GM12873 (cell line): Measurements from ENCODE around the gene CREBZF.

ENCODE experiments used
- TF ChIP-seq, protein P1 (sequence below): IDR thresholded peaks from 2 replicates; pipeline ENCODE4 v1.5.1; 2012; ENCODE audit warnings: low read depth, mild to moderate bottlenecking, moderate library complexity, low read length, control low read depth; ENCODE audit not compliant: insufficient read depth; ENCODE audit errors: missing control alignments

The CREBZF gene

DNA sequence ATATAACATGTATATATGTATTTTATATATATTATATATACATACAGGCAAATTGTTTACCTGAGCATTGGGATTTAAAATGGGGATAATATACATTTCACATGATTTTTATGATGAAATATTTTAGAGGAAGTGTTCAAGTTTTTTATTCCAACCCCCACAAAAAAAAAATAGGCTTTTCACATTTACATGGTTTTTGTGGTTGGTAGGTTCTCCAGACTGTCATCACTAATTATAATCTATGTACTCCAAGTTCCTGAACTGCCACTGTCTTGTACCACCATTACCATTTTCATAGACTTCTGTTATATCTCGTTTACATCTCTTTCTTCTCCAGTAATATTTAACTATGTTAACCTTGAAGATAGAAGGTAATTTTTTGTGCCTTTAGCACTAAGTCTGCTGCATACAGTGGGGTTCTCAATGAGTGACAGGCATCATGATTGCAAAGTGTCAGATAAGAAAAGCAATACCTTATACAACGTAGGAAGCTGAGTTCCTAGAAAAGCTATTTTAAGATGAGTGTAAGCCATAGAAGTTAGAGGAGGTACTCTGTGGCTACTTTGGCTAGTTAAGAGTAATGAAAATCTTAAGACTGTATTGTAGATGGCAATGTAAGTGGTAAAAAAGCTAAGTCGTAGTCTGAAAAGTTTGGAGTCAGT, 12.0 kb downstream of the CREBZF start:
- TF ChIP-seq, protein P1, sequence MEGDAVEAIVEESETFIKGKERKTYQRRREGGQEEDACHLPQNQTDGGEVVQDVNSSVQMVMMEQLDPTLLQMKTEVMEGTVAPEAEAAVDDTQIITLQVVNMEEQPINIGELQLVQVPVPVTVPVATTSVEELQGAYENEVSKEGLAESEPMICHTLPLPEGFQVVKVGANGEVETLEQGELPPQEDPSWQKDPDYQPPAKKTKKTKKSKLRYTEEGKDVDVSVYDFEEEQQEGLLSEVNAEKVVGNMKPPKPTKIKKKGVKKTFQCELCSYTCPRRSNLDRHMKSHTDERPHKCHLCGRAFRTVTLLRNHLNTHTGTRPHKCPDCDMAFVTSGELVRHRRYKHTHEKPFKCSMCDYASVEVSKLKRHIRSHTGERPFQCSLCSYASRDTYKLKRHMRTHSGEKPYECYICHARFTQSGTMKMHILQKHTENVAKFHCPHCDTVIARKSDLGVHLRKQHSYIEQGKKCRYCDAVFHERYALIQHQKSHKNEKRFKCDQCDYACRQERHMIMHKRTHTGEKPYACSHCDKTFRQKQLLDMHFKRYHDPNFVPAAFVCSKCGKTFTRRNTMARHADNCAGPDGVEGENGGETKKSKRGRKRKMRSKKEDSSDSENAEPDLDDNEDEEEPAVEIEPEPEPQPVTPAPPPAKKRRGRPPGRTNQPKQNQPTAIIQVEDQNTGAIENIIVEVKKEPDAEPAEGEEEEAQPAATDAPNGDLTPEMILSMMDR = no peak

DNA sequence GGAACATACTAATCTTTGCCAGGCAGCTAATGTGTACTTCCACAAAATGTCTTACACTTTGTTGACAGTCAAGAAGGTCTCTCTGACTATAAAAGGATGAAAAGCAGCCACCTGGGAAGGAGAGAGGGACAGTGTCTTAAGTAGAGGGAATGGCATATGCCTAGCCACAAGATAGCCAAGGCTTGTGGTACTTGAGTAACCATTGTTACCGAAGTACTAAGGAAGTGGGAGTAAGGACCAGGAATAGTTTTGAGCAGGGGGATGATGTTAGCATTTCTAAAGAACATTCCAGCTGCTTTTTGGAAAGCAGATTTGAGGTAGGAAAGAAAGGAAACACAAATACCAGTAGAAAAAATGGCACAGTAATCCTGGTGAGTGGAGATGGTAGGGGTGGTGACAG, 13.8 kb downstream of the CREBZF start:
- TF ChIP-seq, protein P1 = no peak

DNA sequence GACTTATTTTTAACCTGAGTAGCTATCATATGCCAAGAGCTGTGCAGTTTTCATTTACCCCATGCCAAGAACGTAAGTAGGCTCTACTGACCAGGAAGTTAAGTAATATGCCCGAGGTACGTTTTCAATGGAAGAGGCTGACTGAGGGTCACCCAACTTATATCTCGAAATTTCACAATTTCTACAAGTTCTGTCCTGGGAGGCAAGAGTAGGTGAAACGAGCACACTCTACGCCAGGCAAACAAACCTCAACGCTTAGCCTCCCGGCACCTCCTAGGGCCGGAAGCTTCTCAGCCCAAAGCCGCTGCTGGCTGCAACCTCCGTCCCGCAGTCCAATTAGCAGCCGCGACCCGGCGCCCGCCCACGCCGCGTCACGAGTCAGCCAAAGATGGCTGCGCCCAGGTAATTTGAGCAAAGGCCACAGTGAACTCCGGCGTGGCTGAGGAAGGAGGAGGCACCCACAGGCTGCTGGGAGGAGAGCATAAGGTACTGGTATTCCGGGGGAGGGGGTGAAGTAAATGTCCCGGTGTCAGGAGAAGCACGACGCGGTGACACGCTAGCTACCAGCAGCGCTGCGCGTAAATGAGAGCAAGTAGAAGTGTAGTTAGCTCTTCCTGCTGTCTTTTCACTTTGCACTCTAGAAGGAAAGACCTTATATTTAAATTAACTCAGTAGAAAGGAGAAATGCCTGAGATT, 17.2 kb downstream of the CREBZF start, which contains the start of gene TMEM126A:
Gene TMEM126A, plus strand, starts transcription at position 364 of the 696 bp plus-strand sequence. CDS start 2,289 bp downstream, outside the sequence.
- TF ChIP-seq, protein P1 = no peak

DNA sequence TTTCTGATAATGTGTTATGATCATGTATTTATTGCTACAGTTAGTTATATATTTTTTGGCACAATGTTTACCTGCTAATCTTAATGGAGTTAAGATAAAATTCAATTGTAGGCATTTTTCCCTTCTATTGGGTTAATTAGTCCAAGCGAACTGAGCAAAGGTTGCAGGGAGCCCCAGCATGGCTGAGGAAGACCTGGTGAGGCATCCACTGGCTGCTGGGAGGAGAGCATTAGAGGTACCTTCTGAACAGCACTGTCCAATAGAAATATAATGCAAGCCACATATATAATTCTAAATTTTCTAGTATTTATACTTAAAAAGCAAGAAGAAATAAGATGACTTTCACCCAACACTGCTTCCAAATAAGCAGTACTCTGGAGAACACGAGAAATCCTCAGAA, 17.9 kb downstream of the CREBZF start:
- TF ChIP-seq, protein P1 = no peak

DNA sequence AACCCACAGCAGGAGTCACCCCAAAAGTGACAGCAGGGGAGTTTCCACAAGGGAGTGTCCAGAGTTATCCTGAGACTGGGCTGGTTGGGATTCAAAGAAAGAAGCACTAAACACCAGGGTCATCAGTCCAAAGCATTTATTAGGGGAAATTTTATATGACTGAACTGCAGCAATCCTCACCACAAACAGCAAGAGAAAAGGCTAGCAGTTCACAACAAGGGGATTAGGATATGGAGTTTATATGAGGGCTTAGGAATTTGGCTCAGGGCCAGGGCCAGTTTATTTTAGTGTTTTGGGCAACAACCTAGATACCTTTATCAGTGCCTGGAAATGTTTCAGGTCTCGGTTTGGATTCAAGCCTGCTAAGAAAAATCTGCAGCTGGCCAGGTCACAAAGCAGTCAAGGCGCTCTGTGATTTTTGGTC, 21.7 kb downstream of the CREBZF start:
- TF ChIP-seq, protein P1 = no peak

DNA sequence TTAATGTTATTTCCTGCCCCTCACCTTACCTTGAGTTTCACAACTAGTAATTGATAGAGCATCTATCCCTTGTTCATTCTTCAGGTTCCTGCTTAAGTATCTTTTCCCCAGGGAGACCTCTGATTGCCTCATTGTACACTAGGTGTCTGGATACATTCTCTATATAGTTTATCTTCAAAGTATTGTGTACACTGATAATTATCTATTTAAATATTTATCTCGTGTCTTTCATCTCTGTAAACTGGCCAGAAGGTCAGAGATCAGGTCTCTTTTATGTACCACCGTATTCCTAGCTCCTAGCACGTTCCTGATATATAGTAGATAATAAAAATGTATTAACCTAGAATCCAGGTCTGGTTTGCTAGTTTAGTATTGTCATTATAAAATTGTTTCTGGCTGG, 30.2 kb downstream of the CREBZF start:
- TF ChIP-seq, protein P1 = no peak

DNA sequence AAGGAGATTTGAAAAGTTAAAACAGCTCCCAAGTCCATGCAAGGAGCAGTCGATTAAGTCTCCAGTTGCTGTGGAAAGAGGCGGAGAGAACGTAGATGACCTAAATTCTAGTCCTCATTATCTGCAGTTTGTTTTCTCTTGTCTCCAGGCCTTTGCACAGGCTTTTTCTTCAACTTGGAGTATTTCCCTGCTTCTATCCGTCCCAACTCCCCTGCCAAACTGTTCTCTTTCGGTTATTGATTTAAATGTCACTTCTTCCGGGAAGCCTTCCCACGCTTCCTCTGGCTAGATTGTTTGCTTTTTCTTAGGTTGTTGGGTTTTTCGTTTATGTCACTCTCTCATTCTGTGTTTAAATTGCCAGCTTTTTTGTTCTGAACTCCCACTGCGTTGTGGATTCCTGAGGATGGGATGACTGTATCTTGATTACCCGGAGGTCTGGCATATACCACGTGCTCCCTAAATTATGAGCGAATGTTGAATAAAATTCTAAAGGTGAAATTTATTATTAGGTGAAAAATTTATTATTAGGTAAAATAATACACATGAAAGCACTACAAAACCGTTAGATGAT, 36.1 kb downstream of the CREBZF start:
- TF ChIP-seq, protein P1 = no peak
